ENCODE data around the gene SPNS2. TPM values are rescaled to one million over a fixed set of nuclear protein-coding genes. Genes with fewer than 3 reads are reported as not detected.

SPNS2 gene
- total RNA-seq, 1 experiment from 2014 or later, result 33.8 TPM

DNA sequence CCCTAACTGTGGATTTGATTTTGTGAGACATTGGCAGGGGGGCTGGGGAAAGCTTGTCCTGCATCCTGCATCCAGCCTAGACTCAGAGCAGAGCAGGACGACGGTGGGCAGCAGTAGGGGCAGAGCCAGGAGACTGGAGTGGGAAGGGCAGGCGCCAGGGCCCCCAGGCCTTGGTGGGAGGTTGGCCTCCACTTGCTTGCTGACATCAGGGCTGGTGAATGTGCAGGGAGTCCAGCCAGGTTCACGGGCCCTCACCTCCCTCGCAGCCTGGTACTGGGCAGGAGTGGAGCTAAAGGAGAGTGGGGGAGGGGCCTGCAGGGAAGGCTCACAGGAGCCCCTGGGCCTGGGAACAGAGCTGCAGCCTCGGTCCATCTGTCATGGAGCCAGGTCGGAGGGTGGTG, 83.4 kb downstream of the SPNS2 start:
- no peaks in the 10 kb centered on the region for H3K36me3 ChIP-seq (ENCODE audit: low read depth)
- H2AFZ ChIP-seq, result no peak overlapping the region
- TF ChIP-seq EZH2 (IDR thresholded peaks at IDR 0.05; ENCODE audit: low read depth), result no peak
- TF ChIP-seq, protein P1, sequence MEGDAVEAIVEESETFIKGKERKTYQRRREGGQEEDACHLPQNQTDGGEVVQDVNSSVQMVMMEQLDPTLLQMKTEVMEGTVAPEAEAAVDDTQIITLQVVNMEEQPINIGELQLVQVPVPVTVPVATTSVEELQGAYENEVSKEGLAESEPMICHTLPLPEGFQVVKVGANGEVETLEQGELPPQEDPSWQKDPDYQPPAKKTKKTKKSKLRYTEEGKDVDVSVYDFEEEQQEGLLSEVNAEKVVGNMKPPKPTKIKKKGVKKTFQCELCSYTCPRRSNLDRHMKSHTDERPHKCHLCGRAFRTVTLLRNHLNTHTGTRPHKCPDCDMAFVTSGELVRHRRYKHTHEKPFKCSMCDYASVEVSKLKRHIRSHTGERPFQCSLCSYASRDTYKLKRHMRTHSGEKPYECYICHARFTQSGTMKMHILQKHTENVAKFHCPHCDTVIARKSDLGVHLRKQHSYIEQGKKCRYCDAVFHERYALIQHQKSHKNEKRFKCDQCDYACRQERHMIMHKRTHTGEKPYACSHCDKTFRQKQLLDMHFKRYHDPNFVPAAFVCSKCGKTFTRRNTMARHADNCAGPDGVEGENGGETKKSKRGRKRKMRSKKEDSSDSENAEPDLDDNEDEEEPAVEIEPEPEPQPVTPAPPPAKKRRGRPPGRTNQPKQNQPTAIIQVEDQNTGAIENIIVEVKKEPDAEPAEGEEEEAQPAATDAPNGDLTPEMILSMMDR (conservative IDR thresholded peaks at IDR 0.05), result no peak
- H3K4me3 ChIP-seq, result no peak overlapping the region
- no TSS peak for BruUV-seq (replicated peaks)
- H4K20me1 ChIP-seq (ENCODE audit: insufficient read depth), result no peaks in the 10 kb centered on the region; the same call in 1 of the 2 replicates
- H3K27ac ChIP-seq, result no peak overlapping the region
- POLR2A ChIA-PET (ENCODE audit: unreplicated experiment), result no interaction called here
- CTCF ChIA-PET, result no interaction called here
- no peaks in the 10 kb centered on the region for H3K9me2 ChIP-seq (ENCODE audit: insufficient read depth)
- H3K27me3 ChIP-seq (ENCODE audit: insufficient read depth, low read depth), result peaks cover 44% of the 10 kb centered on the region
- no peaks in the 10 kb centered on the region for H3K4me1 ChIP-seq (replicated peaks; ENCODE audit: insufficient read depth)
- H3K4me2 ChIP-seq, result no peak overlapping the region
- H3F3A ChIP-seq (ENCODE audit: insufficient read depth, low read depth), result no peaks in the 10 kb centered on the region
- no peak for DNase-seq
- no peaks in the 10 kb centered on the region for H3K9me3 ChIP-seq (ENCODE audit: insufficient read depth, low read depth)
- no peaks in the 10 kb centered on the region for H3K79me2 ChIP-seq (ENCODE audit: low read depth)
- intact Hi-C loops (cut with micrococcal nuclease; ENCODE audit: unreplicated experiment), result no loop called here

DNA sequence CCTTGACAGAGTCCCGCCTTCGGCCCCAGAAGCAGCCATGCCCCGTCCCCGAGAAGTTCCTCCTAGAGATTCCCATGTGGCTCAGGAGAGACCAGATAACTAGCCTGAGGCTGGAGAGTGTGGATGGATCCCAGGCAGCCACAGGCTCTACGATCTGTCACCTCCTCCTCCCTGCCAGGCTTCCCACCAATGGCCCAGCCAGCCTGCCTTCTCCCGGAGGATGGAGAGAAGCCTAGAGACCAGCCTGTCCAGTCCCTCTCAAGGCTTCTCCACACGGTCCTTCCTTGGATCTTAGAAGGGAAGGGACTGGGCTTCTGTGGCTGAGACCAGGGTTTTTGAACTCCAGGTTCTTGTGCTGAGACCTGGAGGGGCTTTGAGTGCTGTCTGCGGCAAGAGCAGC, 84.0 kb downstream of the SPNS2 start:
- Histone ChIP-seq H3K9me2 (ENCODE audit: insufficient read depth) (no peaks in the 10 kb centered on the region), H3K9me3 (ENCODE audit: insufficient read depth, low read depth) (no peaks in the 10 kb centered on the region), H3K79me2 (ENCODE audit: low read depth) (no peaks in the 10 kb centered on the region), H3K4me1 (replicated peaks; ENCODE audit: insufficient read depth) (no peaks in the 10 kb centered on the region), H3K27me3 (ENCODE audit: insufficient read depth, low read depth) (peaks cover 50% of the 10 kb centered on the region), H2AFZ (no peak overlapping the region), H3K27ac (no peak overlapping the region), H3K4me3 (no peak overlapping the region), H4K20me1 (ENCODE audit: insufficient read depth) (no peaks in the 10 kb centered on the region; the same call in 1 of the 2 replicates), H3F3A (ENCODE audit: insufficient read depth, low read depth) (no peaks in the 10 kb centered on the region), H3K4me2 (no peak overlapping the region), H3K36me3 (ENCODE audit: low read depth) (no peaks in the 10 kb centered on the region)
- intact Hi-C loops (cut with micrococcal nuclease; ENCODE audit: unreplicated experiment), result no loop called here
- DNase-seq, result no peak
- TF ChIP-seq, protein P1 (conservative IDR thresholded peaks at IDR 0.05), result no peak
- TF ChIP-seq EZH2 (IDR thresholded peaks at IDR 0.05; ENCODE audit: low read depth), result no peak
- BruUV-seq (replicated peaks), result no TSS peak
- CTCF ChIA-PET, result no interaction called here
- POLR2A ChIA-PET (ENCODE audit: unreplicated experiment), result no interaction called here

DNA sequence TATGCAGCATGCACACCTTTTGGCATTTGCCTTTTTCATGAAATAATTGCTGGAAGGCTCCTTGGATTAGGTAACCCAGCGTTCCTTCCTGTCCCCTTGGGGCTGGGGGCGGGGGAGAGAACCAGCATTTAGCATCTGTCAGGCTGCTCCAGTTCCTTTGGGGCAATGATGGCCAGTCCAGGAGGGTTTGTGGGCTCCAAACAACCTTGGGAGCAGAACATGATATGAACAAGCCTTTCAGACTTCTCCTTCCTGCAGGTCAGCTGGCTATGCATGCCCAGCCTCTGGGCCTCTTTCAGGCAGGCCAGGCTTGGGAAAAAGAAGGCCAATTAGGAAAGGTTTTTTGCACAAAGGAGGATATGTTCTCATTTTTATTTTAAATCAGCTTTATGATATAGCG, 84.5 kb downstream of the SPNS2 start:
- POLR2A ChIA-PET (ENCODE audit: unreplicated experiment), result no interaction called here
- Histone ChIP-seq H3K4me3 (no peak overlapping the region), H3K36me3 (ENCODE audit: low read depth) (no peaks in the 10 kb centered on the region), H3K9me2 (ENCODE audit: insufficient read depth) (no peaks in the 10 kb centered on the region), H3K79me2 (ENCODE audit: low read depth) (no peaks in the 10 kb centered on the region), H3K27me3 (ENCODE audit: insufficient read depth, low read depth) (peaks cover 54% of the 10 kb centered on the region), H3K4me2 (no peak overlapping the region), H3K9me3 (ENCODE audit: insufficient read depth, low read depth) (no peaks in the 10 kb centered on the region), H3K27ac (no peak overlapping the region), H2AFZ (no peak overlapping the region), H4K20me1 (ENCODE audit: insufficient read depth) (no peaks in the 10 kb centered on the region; the same call in 1 of the 2 replicates), H3K4me1 (replicated peaks; ENCODE audit: insufficient read depth) (no peaks in the 10 kb centered on the region), H3F3A (ENCODE audit: insufficient read depth, low read depth) (no peaks in the 10 kb centered on the region)
- no peak for DNase-seq
- BruUV-seq (replicated peaks), result no TSS peak
- CTCF ChIA-PET, result no interaction called here
- intact Hi-C loops (cut with micrococcal nuclease; ENCODE audit: unreplicated experiment), result no loop called here
- TF ChIP-seq, protein P1 (conservative IDR thresholded peaks at IDR 0.05), result no peak

Measured in PC-9 (cell line).